ENCODE results near the gene SIGLEC14. TPM values are rescaled to one million over a fixed set of nuclear protein-coding genes. Genes with fewer than 3 reads are reported as not detected.

SIGLEC14 gene
- polyA plus RNA-seq, 1 of the 3 experiments (the other 2 are of a cell fraction): 0.03 TPM

- Histone ChIP-seq H3K79me2 (ENCODE audit: insufficient read depth) (no peaks in the 10 kb centered on the region), H2AFZ (ENCODE audit: low read depth) (no peak overlapping the region), H3K9me3 (no peaks in the 10 kb centered on the region), H3K36me3 (replicated peaks in 1 of 2; ENCODE audit: control insufficient read depth in 1 of 2, insufficient read depth in 2 of 2, low read length in 1 of 2) (no peaks in the 10 kb centered on the region), H3K4me1 (ENCODE audit: control insufficient read depth in 1 of 2, insufficient read depth in 2 of 2, low read depth in 1 of 2, low read length in 1 of 2) (no peaks in the 10 kb centered on the region), H3K9me2 (no peaks in the 10 kb centered on the region), H3K9ac (no peak overlapping the region), H3K27me3 (ENCODE audit: insufficient read depth) (peaks cover 35% of the 10 kb centered on the region; the same call in 1 of the 2 replicates), H3F3A (replicated peaks; ENCODE audit: insufficient read depth) (peaks cover 2% of the 10 kb centered on the region), H3K4me3 (ENCODE audit: low read depth in 2 of 2, low read length in 1 of 2) (no peak overlapping the region), H3K27ac (ENCODE audit: low read depth in 2 of 2, low read length in 1 of 2) (no peak overlapping the region), H3K4me2 (no peak overlapping the region), H4K20me1 (ENCODE audit: insufficient read depth) (no peaks in the 10 kb centered on the region)
- POLR2A ChIA-PET: no interaction called here
- CTCF ChIA-PET: interaction anchor here (0.8 to 3.5 kb wide), 4 partner anchors 8 to 185 kb away, joined by 3 to 14 read pairs (median 3); no protein-coding TSS in a partner anchor
- TF ChIP-seq TAF1 (IDR thresholded peaks at IDR 0.05; ENCODE audit: borderline replicate concordance, low read depth, low read length): no peak
- no peak for TF ChIP-seq SIN3A (IDR thresholded peaks at IDR 0.05; ENCODE audit: borderline replicate concordance, low read depth, low read length)
- TF ChIP-seq EP300 (IDR thresholded peaks at IDR 0.05; ENCODE audit: borderline replicate concordance in 1 of 2, low read depth in 1 of 2, low read length in 1 of 2): no peak
- no peak for TF ChIP-seq ELF1 (IDR thresholded peaks at IDR 0.05)
- TF ChIP-seq FOSL2 (IDR thresholded peaks at IDR 0.05; ENCODE audit: borderline replicate concordance, low read depth): no peak
- no peak for TF ChIP-seq TCF12 (IDR thresholded peaks at IDR 0.05)
- TF ChIP-seq POLR2AphosphoS5 (IDR thresholded peaks at IDR 0.05; ENCODE audit: low read depth, low read length): no peak
- TF ChIP-seq RCOR1 (IDR thresholded peaks at IDR 0.05; ENCODE audit: low read length): no peak
- TF ChIP-seq CTCF (IDR thresholded peaks at IDR 0.05): no peak
- no peak for TF ChIP-seq REST (IDR thresholded peaks at IDR 0.05; ENCODE audit: low read depth, low read length)
- TF ChIP-seq CHD2 (IDR thresholded peaks at IDR 0.05; ENCODE audit: low read length, partially characterized antibody): no peak
- no peak for TF ChIP-seq IRF3 (IDR thresholded peaks at IDR 0.05; ENCODE audit: low read depth, low read length)
- no peak for TF ChIP-seq ZBTB33 (IDR thresholded peaks at IDR 0.05; ENCODE audit: borderline replicate concordance, low read depth)
- no peak for DNase-seq
- 8% methylated on average over 4 of the region's 4 CpGs for WGBS (ENCODE audit: low lambda C conversion rate)
Observed at GRCh38 chr19:51652266-51652665, 5.6 kb upstream of the SIGLEC14 start.

Data from SK-N-SH (cell line).